ENCODE data around the gene SPATA16.

DNA sequence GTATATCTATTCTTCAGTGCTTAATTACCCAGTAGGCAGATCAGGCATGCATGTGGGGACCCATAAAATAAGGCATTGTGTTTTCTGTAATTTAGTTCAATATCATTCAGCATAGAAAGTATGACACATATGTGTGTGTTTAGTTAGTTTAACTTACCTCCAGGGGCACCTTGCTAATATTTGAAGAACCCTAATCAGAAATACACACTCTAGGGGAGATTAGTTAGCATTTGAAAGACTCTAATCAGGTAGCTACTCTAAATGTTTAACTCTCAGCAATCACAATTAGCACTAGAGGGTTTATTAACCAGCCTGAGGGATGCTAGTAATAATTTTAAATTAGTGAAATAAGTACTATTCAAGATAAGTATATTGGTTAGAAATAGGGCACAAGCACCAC, 286.0 kb downstream of the SPATA16 start:
- TF ChIP-seq, protein P1, sequence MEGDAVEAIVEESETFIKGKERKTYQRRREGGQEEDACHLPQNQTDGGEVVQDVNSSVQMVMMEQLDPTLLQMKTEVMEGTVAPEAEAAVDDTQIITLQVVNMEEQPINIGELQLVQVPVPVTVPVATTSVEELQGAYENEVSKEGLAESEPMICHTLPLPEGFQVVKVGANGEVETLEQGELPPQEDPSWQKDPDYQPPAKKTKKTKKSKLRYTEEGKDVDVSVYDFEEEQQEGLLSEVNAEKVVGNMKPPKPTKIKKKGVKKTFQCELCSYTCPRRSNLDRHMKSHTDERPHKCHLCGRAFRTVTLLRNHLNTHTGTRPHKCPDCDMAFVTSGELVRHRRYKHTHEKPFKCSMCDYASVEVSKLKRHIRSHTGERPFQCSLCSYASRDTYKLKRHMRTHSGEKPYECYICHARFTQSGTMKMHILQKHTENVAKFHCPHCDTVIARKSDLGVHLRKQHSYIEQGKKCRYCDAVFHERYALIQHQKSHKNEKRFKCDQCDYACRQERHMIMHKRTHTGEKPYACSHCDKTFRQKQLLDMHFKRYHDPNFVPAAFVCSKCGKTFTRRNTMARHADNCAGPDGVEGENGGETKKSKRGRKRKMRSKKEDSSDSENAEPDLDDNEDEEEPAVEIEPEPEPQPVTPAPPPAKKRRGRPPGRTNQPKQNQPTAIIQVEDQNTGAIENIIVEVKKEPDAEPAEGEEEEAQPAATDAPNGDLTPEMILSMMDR (IDR thresholded peaks at IDR 0.05; ENCODE audit: borderline replicate concordance, extremely low read depth, low read length, poor library complexity, severe bottlenecking) = no peak
- TF ChIP-seq EZH2 (IDR thresholded peaks at IDR 0.05; ENCODE audit: borderline replicate concordance, low read depth, low read length, severe bottlenecking) = no peak
